Parathyroid adenoma (tissue), 2 donors: ENCODE measurements around the gene PRSS22.

Experiments
- H2AFZ ChIP-seq: fragments of 300-600 bp; sonication (generic); one replicate; pipeline ENCODE4 v1.7.0; 2017; ENCODE audit warnings: antibody characterized with exemption, mild to moderate bottlenecking
- H3K27ac ChIP-seq: fragments of 300-600 bp; sonication (generic); one replicate; pipeline ENCODE4 v1.7.0; 2017
- H3K27me3 ChIP-seq: fragments of 300-600 bp; sonication (generic); one replicate; pipeline ENCODE4 v1.7.0; 2017; ENCODE audit warnings: low read length; ENCODE audit not compliant: control insufficient read depth, insufficient read depth
- H3K36me3 ChIP-seq: fragments of 300-600 bp; sonication (generic); one replicate; pipeline ENCODE4 v1.7.0; 2017; ENCODE audit warnings: low read length; ENCODE audit not compliant: control insufficient read depth, insufficient read depth
- H3K4me1 ChIP-seq: fragments of 300-600 bp; sonication (generic); one replicate; pipeline ENCODE4 v1.7.0; 2017; ENCODE audit warnings: control low read depth
- H3K4me2 ChIP-seq: fragments of 300-600 bp; sonication (generic); one replicate; pipeline ENCODE4 v1.7.0; 2017; ENCODE audit warnings: low read length
- H3K4me3 ChIP-seq: fragments of 300-600 bp; sonication (generic); one replicate; pipeline ENCODE4 v1.7.0; 2017; ENCODE audit warnings: low read depth, low read length
- H3K79me2 ChIP-seq: fragments of 300-600 bp; sonication (generic); one replicate; pipeline ENCODE4 v1.7.0; 2017; ENCODE audit warnings: control low read depth
- H3K9ac ChIP-seq: fragments of 300-600 bp; sonication (generic); one replicate; pipeline ENCODE4 v1.7.0; 2017; ENCODE audit warnings: mild to moderate bottlenecking
- H3K9me3 ChIP-seq: fragments of 300-600 bp; sonication (generic); one replicate; pipeline ENCODE4 v1.7.0; 2017; ENCODE audit warnings: low read length; ENCODE audit not compliant: control insufficient read depth
- CTCF ChIP-seq: fragments of 300-600 bp; sonication (generic); IDR thresholded peaks from one replicate; pipeline ENCODE4 v1.7.0; 2017; ENCODE audit warnings: antibody characterized with exemption, mild to moderate bottlenecking
- donor health status: primary hyperparathyroidism.

Gene PRSS22

GRCh38 chr16:2904922-2905240 lies 46.9 kb upstream of the PRSS22 start:
- no peak for TF ChIP-seq CTCF
- H3K9ac ChIP-seq = peak overlapping the region; percentile 41
- H3K4me1 ChIP-seq = peaks cover 10% of the 10 kb centered on the region
- H2AFZ ChIP-seq = peak overlapping the region; percentile 96
- peak overlapping the region; percentile 98 for H3K4me2 ChIP-seq
- peak overlapping the region; percentile 93 for H3K4me3 ChIP-seq
- H3K27ac ChIP-seq = peak overlapping the region; percentile 94
- no peaks in the 10 kb centered on the region for H3K36me3 ChIP-seq
- H3K27me3 ChIP-seq = no peaks in the 10 kb centered on the region
- no peaks in the 10 kb centered on the region for H3K9me3 ChIP-seq
- H3K79me2 ChIP-seq = no peaks in the 10 kb centered on the region

DNA sequence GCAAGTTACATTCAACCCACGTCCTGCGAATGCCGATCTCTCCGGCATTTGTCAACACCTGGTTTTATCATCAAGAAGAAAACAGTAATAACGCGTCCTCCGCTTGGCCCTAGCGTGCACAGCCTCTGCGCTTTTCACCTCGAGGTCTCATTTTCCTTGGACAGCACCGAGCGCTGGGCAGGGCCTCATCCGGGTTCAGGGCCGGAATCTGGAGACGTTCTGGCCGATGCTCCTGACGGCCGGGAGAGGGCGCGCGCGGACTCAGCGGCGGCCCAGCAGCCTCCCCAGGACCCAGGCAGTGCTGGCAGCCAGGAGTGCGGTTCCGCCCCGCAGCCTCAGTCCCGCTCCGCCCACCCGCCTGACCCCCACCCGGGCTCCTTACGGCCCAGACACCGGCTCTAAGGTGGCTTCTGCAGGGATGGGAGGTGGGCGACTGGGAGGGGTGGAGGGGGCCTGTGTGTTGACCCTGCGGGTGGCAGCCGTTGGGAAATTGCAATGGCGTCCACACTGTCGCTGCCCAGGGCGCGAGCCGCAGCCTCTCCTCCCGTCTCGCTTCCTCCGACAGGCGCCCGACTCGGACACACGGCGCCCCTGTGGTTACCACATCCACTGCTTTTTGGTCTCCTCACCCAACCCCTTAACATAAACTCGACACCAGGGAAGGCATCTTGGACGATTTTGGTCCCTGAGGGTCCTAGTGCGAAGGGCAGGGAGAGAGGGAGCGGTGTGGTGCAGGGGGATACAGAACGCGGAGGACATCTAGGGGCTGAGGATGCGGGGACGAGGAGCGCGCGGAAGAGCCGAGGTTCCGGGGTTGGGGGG lies 46.3 kb upstream of the PRSS22 start:
- Histone ChIP-seq H2AFZ (peak overlapping the region; percentile 96), H3K9ac (peak overlapping the region; percentile 41), H3K4me1 (peaks cover 10% of the 10 kb centered on the region), H3K79me2 (no peaks in the 10 kb centered on the region), H3K9me3 (no peaks in the 10 kb centered on the region), H3K27ac (peak overlapping the region; percentile 94), H3K4me3 (peak overlapping the region; percentile 93), H3K27me3 (no peaks in the 10 kb centered on the region), H3K4me2 (peak overlapping the region; percentile 98), H3K36me3 (no peaks in the 10 kb centered on the region)
- TF ChIP-seq CTCF = peak; percentile 98

GRCh38 chr16:2902337-2903130 lies 44.6 kb upstream of the PRSS22 start:
- Histone ChIP-seq H3K4me2 (no peak overlapping the region), H3K4me1 (peaks cover 10% of the 10 kb centered on the region), H3K27ac (no peak overlapping the region), H3K36me3 (no peaks in the 10 kb centered on the region), H3K79me2 (no peaks in the 10 kb centered on the region), H3K4me3 (no peak overlapping the region), H3K9me3 (no peaks in the 10 kb centered on the region), H2AFZ (no peak overlapping the region), H3K9ac (no peak overlapping the region), H3K27me3 (no peaks in the 10 kb centered on the region)
- TF ChIP-seq CTCF = no peak

GRCh38 chr16:2900526-2901075 lies 42.6 kb upstream of the PRSS22 start:
- no peak for TF ChIP-seq CTCF
- H3K27ac ChIP-seq = no peak overlapping the region

More at GRCh38 chr16:2900526-2901075, 42.6 kb upstream of the PRSS22 start:
- Histone ChIP-seq H3K79me2 (no peaks in the 10 kb centered on the region), H3K9ac (no peak overlapping the region), H3K36me3 (no peaks in the 10 kb centered on the region), H3K4me1 (peaks cover 4% of the 10 kb centered on the region), H2AFZ (no peak overlapping the region), H3K9me3 (no peaks in the 10 kb centered on the region), H3K4me2 (no peak overlapping the region), H3K4me3 (no peak overlapping the region), H3K27me3 (no peaks in the 10 kb centered on the region)
